Endodermal cell (in vitro differentiated cells): ENCODE data around the gene SCAMP3. TPM values are rescaled to one million over a fixed set of nuclear protein-coding genes. Genes with fewer than 3 reads are reported as not detected.

ENCODE experiments used
- DNase-seq: peaks from one replicate; pipeline ENCODE4 v3.0.0-alpha.2; 2017
- H3K27ac ChIP-seq: 2 replicates; pipeline ENCODE4 v1.5.1; 2013; ENCODE audit warnings: mild to moderate bottlenecking, low read depth, low read length, moderate library complexity
- H3K27me3 ChIP-seq: 2 replicates; pipeline ENCODE4 v1.6.1; 2013; ENCODE audit warnings: mild to moderate bottlenecking, low read length, moderate library complexity; ENCODE audit not compliant: insufficient read depth, control insufficient read depth, poor library complexity, severe bottlenecking
- H3K36me3 ChIP-seq: 2 replicates; pipeline ENCODE4 v1.7.0; 2013; ENCODE audit warnings: mild to moderate bottlenecking, low read length, moderate library complexity; ENCODE audit not compliant: control insufficient read depth, insufficient read depth
- H3K4me1 ChIP-seq: one replicate; pipeline ENCODE4 v1.7.0; 2013; ENCODE audit warnings: low read length; ENCODE audit not compliant: control insufficient read depth, insufficient read depth
- H3K4me3 ChIP-seq: 2 replicates; pipeline ENCODE4 v1.5.1; 2013; ENCODE audit warnings: mild to moderate bottlenecking, low read length, moderate library complexity
- H3K9ac ChIP-seq: 2 replicates; pipeline ENCODE4 v1.6.1; 2013; ENCODE audit warnings: mild to moderate bottlenecking, low read length, moderate library complexity; ENCODE audit not compliant: poor library complexity, severe bottlenecking; ENCODE audit errors: extremely low read depth
- H3K9me3 ChIP-seq: 2 replicates; pipeline ENCODE4 v1.6.1; 2013; ENCODE audit warnings: mild to moderate bottlenecking, low read length, moderate library complexity; ENCODE audit not compliant: control insufficient read depth
- H3K27ac Mint-ChIP-seq: 2 replicates; pipeline ENCODE4 v1.8.0; 2020; ENCODE audit warnings: mixed read lengths
- H3K27me3 Mint-ChIP-seq: 2 replicates; pipeline ENCODE4 v1.8.0; 2021; ENCODE audit warnings: mild to moderate bottlenecking, mixed read lengths; ENCODE audit not compliant: insufficient read depth
- H3K36me3 Mint-ChIP-seq: 2 replicates; pipeline ENCODE4 v1.8.0; 2020; ENCODE audit warnings: low read depth, mixed read lengths
- H3K4me1 Mint-ChIP-seq: 2 replicates; pipeline ENCODE4 v1.8.0; 2020; ENCODE audit warnings: mixed read lengths
- H3K4me3 Mint-ChIP-seq: 2 replicates; pipeline ENCODE4 v1.8.0; 2020; ENCODE audit warnings: mild to moderate bottlenecking, moderate library complexity, mixed read lengths
- H3K9me3 Mint-ChIP-seq: 2 replicates; pipeline ENCODE4 v1.8.0; 2020; ENCODE audit warnings: mild to moderate bottlenecking, mixed read lengths
- CTCF ChIP-seq: fragments of 200-600 bp; sonication (generic); conservative IDR thresholded peaks from 2 replicates; pipeline ENCODE4 v1.5.0; 2021; ENCODE audit warnings: antibody characterized with exemption, mild to moderate bottlenecking
- WGBS, 2 experiments: methylation state at CpG; one replicate each; pipeline versions ENCODE4 v1.1.5 to v1.1.7; 2013; ENCODE audit warnings: missing lambda C conversion rate in 2 of 2, mixed read lengths in 1 of 2; ENCODE audit not compliant: insufficient coverage in 1 of 2, insufficient read length in 1 of 2; 5-methylcytosine and 5-hydroxymethylcytosine counted together
- total RNA-seq, 2 donors: library from RNA; stranded (reverse); fragmentation: NEBNext Ultra II Directional in 1 of 2; extraction: Animal tissue kit (Norgen Biotek cat#: 25700) in 1 of 2; gene quantifications; 2 replicates in 1 of 2; 3 replicates in 1 of 2; pipeline ENCODE4 v1.2.1, GENCODE V29; 2021

The SCAMP3 gene
- total RNA-seq, 2 donors from 2014 or later, result 56.1 TPM

GRCh38 chr1:155295942-155296267, 33.7 kb upstream of the SCAMP3 start:
- H3K27ac Mint-ChIP-seq, result no peak overlapping the region
- no peak for TF ChIP-seq CTCF
- H3K36me3 Mint-ChIP-seq, result no peaks in the 10 kb centered on the region
- 88 to 100% methylated on average over 5 to 7 of the region's 7 CpGs for WGBS, 2 experiments
- no peak overlapping the region for H3K4me3 ChIP-seq
- H3K4me3 Mint-ChIP-seq, result peak overlapping the region; percentile 49
- no peak for DNase-seq
- peaks cover 50% of the 10 kb centered on the region for H3K27me3 Mint-ChIP-seq
- no peaks in the 10 kb centered on the region for H3K9me3 ChIP-seq
- H3K27me3 ChIP-seq, result peaks cover 43% of the 10 kb centered on the region
- no peak overlapping the region for H3K27ac ChIP-seq
- no peak overlapping the region for H3K9ac ChIP-seq
- H3K9me3 Mint-ChIP-seq, result no peaks in the 10 kb centered on the region
- H3K36me3 ChIP-seq, result no peaks in the 10 kb centered on the region
- H3K4me1 Mint-ChIP-seq, result peaks cover 8% of the 10 kb centered on the region
- H3K4me1 ChIP-seq, result no peaks in the 10 kb centered on the region

GRCh38 chr1:155295183-155295941, 33.2 kb upstream of the SCAMP3 start:
- no peaks in the 10 kb centered on the region for H3K36me3 ChIP-seq
- no peak for TF ChIP-seq CTCF
- no peak overlapping the region for H3K27ac ChIP-seq
- no peaks in the 10 kb centered on the region for H3K4me1 ChIP-seq
- peak; percentile 75 for DNase-seq
- H3K36me3 Mint-ChIP-seq, result no peaks in the 10 kb centered on the region
- no peak overlapping the region for H3K27ac Mint-ChIP-seq
- no peaks in the 10 kb centered on the region for H3K9me3 Mint-ChIP-seq
- no peaks in the 10 kb centered on the region for H3K9me3 ChIP-seq
- peak overlapping the region; percentile 49 for H3K4me3 Mint-ChIP-seq
- H3K9ac ChIP-seq, result no peak overlapping the region
- peaks cover 50% of the 10 kb centered on the region for H3K27me3 Mint-ChIP-seq
- H3K4me1 Mint-ChIP-seq, result peaks cover 8% of the 10 kb centered on the region
- H3K4me3 ChIP-seq, result peak overlapping the region; percentile 77
- 15 to 29% methylated on average over 11 to 47 of the region's 47 CpGs for WGBS, 2 experiments
- peaks cover 43% of the 10 kb centered on the region for H3K27me3 ChIP-seq

- Histone ChIP-seq H3K4me1 (no peaks in the 10 kb centered on the region), H3K9ac (no peak overlapping the region)
- no peak overlapping the region for H3K27ac Mint-ChIP-seq
These were observed 32.5 kb upstream of the SCAMP3 start for GRCh38 chr1:155294520-155295182.

More at GRCh38 chr1:155294520-155295182, 32.5 kb upstream of the SCAMP3 start:
- Histone ChIP-seq H3K9me3 (no peaks in the 10 kb centered on the region), H3K27me3 (peaks cover 43% of the 10 kb centered on the region), H3K36me3 (no peaks in the 10 kb centered on the region), H3K27ac (no peak overlapping the region), H3K4me3 (peak overlapping the region; percentile 77)
- H3K36me3 Mint-ChIP-seq, result no peaks in the 10 kb centered on the region
- 51 to 73% methylated on average over 28 to 46 of the region's 46 CpGs for WGBS, 2 experiments
- peaks cover 50% of the 10 kb centered on the region for H3K27me3 Mint-ChIP-seq
- no peaks in the 10 kb centered on the region for H3K9me3 Mint-ChIP-seq
- H3K4me1 Mint-ChIP-seq, result peaks cover 8% of the 10 kb centered on the region
- peak overlapping the region; percentile 49 for H3K4me3 Mint-ChIP-seq
- peak; percentile 59 for DNase-seq
- no peak for TF ChIP-seq CTCF
